ENCODE results near the gene NEMP2. TPM values are rescaled to one million over a fixed set of nuclear protein-coding genes. Genes with fewer than 3 reads are reported as not detected.

Gene NEMP2
- total and polyA plus RNA-seq, 2 of the 8 experiments (the other 6 are each of a cell fraction or from before 2014, with no cell fraction given), result 3.1 to 5.3 TPM

GRCh38 chr2:190537765-190538164, 3.2 kb upstream of the NEMP2 start:
- no peak for FAIRE-seq
- ChIA-PET POLR2A (ENCODE audit: partially characterized antibody) (interaction anchor here (0.7 kb wide), 1 partner anchor 17 kb away, joined by 3 read pairs; no protein-coding TSS in a partner anchor), CTCF (ENCODE audit: partially characterized antibody) (interaction anchor here (1.1 kb wide), 1 partner anchor 11 kb away, joined by 5 read pairs; no protein-coding TSS in a partner anchor)
- no peak for TF ChIP-seq CBX8 (IDR thresholded peaks at IDR 0.05; ENCODE audit: borderline replicate concordance, low read depth, low read length)

More at GRCh38 chr2:190537765-190538164, 3.2 kb upstream of the NEMP2 start:
- Histone ChIP-seq H3K23ac (ENCODE audit: insufficient read length) (no peak overlapping the region), H2BK12ac (ENCODE audit: low read depth, low read length) (no peak overlapping the region), H2BK120ac (replicated peaks; ENCODE audit: low read depth, low read length) (no peak overlapping the region), H3K14ac (ENCODE audit: insufficient read length) (no peak overlapping the region), H2AK5ac (ENCODE audit: low read depth, low read length) (no peak overlapping the region), H3K18ac (ENCODE audit: extremely low read depth, low read length) (no peak overlapping the region), H3K36me3 (ENCODE audit: control insufficient read depth in 2 of 4, insufficient read depth in 4 of 4, low read length in 3 of 4) (peaks cover 0 to 3% (median 0%) of the 10 kb centered on the region in 4 experiments; a peak in 2 of 8 replicates), H3K4me1 (replicated peaks in 1 of 4; ENCODE audit: control insufficient read depth in 3 of 4, insufficient read depth in 4 of 4, low read length in 3 of 4) (peaks cover 5 to 13% (median 9%) of the 10 kb centered on the region in 4 experiments; a peak in 5 of 7 replicates), H3K79me1 (ENCODE audit: low read depth, low read length) (0 out of 2 replicates have a peak, but pooled peaks cover 2% of the 10 kb centered on the region), H2BK15ac (ENCODE audit: low read length) (no peak overlapping the region), H4K5ac (ENCODE audit: insufficient read length, low read depth, low read length) (no peak overlapping the region), H3K27me3 (replicated peaks in 1 of 4; ENCODE audit: control insufficient read depth in 3 of 4, extremely low read depth in 1 of 4, insufficient read depth in 3 of 4, low read length in 3 of 4) (no peaks in the 10 kb centered on the region), H3K4me2 (ENCODE audit: insufficient read depth in 1 of 2, low read depth in 2 of 2, low read length in 2 of 2) (no peak overlapping the region), H3K9me3 (ENCODE audit: insufficient read depth in 2 of 2, low read depth in 1 of 2, low read length in 1 of 2) (peaks cover 7 to 22% of the 10 kb centered on the region in 2 experiments; a peak in 3 of 4 replicates), H3K4me3 (ENCODE audit: extremely low read depth in 1 of 4, insufficient read depth in 2 of 4, low read depth in 3 of 4, low read length in 4 of 4) (no peak overlapping the region), H2BK5ac (ENCODE audit: low read depth, low read length) (no peak overlapping the region), H3K9ac (replicated peaks in 1 of 4; ENCODE audit: extremely low read depth in 1 of 4, low read depth in 3 of 4, low read length in 3 of 4) (no peak overlapping the region), H4K20me1 (replicated peaks in 1 of 2; ENCODE audit: control insufficient read depth in 1 of 2, insufficient read depth in 2 of 2, low read length in 2 of 2) (no peaks in the 10 kb centered on the region), H4K91ac (replicated peaks; ENCODE audit: insufficient read length, low read length) (no peak overlapping the region), H4K8ac (ENCODE audit: extremely low read depth, insufficient read depth, low read length) (no peak overlapping the region), H3K23me2 (ENCODE audit: low read depth, low read length) (0 out of 2 replicates have a peak, but pooled peaks cover 4% of the 10 kb centered on the region), H3K27ac (ENCODE audit: low read depth, low read length) (no peak overlapping the region), H3K79me2 (ENCODE audit: control insufficient read depth in 1 of 2, insufficient read depth in 2 of 2, low read length in 2 of 2) (no peaks in the 10 kb centered on the region), H2AFZ (ENCODE audit: low read length) (no peak overlapping the region), H3K4ac (replicated peaks; ENCODE audit: insufficient read length, low read depth, low read length) (no peak overlapping the region), H3K56ac (replicated peaks; ENCODE audit: insufficient read length, low read depth, low read length) (no peak overlapping the region), H2BK20ac (ENCODE audit: low read length) (no peak overlapping the region)
- 82% methylated on average over 1 of the region's 1 CpG; no CpG with 5 or more reads in 1 of the 2 experiments for WGBS, 2 experiments (ENCODE audit: extremely low coverage in 1 of 2, insufficient coverage in 1 of 2, insufficient read length in 1 of 2, insufficient replicate concordance in 2 of 2, low coverage in 1 of 2, low lambda C conversion rate in 2 of 2, missing lambda C conversion rate in 1 of 2)
- no peak for DNase-seq (ENCODE audit: low read depth in 1 of 2, low spot score in 2 of 2)

All from H1 (cell line).